Measurements from ENCODE around the gene MSGN1.

The MSGN1 gene

DNA sequence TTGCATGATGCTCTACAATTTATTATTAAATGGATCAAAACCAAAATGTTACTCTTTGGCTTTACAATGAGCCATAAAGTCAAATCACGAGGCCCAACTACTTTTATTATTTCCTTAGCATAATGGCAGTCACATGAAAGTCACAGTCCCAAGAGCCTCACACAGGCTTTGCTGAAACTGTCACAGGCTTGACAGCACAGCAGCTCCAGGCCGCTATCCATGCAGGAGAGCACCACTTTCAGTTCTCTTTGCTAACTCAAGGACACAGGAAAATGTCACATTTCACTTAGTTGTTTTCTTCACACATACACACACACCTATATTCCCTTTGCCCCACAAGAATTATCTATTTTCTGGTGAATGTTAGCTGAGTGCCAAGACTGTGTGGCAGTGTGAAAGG is 11.1 kb upstream of the MSGN1 start:
- no peaks in the 10 kb centered on the region for H3K9me3 ChIP-seq (ENCODE audit: insufficient read depth, low read length)
- H3K9me2 ChIP-seq (replicated peaks; ENCODE audit: insufficient read depth, low read length): no peaks in the 10 kb centered on the region
- H3K9ac ChIP-seq (ENCODE audit: low read length): no peak overlapping the region
- H3K4me3 ChIP-seq (ENCODE audit: insufficient read depth, low read length, poor library complexity, severe bottlenecking): no peak overlapping the region
- no peaks in the 10 kb centered on the region for H3K36me3 ChIP-seq (ENCODE audit: low read length)
- no peaks in the 10 kb centered on the region for H4K20me1 ChIP-seq (ENCODE audit: low read depth, low read length)
- no peak overlapping the region for H2AFZ ChIP-seq (ENCODE audit: low read depth, low read length, severe bottlenecking)
- H3F3A ChIP-seq (ENCODE audit: insufficient read depth): no peaks in the 10 kb centered on the region
- H3K4me2 ChIP-seq (ENCODE audit: low read depth, low read length, poor library complexity, severe bottlenecking): no peak overlapping the region
- TF ChIP-seq, protein P1, sequence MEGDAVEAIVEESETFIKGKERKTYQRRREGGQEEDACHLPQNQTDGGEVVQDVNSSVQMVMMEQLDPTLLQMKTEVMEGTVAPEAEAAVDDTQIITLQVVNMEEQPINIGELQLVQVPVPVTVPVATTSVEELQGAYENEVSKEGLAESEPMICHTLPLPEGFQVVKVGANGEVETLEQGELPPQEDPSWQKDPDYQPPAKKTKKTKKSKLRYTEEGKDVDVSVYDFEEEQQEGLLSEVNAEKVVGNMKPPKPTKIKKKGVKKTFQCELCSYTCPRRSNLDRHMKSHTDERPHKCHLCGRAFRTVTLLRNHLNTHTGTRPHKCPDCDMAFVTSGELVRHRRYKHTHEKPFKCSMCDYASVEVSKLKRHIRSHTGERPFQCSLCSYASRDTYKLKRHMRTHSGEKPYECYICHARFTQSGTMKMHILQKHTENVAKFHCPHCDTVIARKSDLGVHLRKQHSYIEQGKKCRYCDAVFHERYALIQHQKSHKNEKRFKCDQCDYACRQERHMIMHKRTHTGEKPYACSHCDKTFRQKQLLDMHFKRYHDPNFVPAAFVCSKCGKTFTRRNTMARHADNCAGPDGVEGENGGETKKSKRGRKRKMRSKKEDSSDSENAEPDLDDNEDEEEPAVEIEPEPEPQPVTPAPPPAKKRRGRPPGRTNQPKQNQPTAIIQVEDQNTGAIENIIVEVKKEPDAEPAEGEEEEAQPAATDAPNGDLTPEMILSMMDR (IDR thresholded peaks at IDR 0.05; ENCODE audit: insufficient read depth, low read length, poor library complexity, severe bottlenecking): no peak
- no peak for TF ChIP-seq EZH2phosphoT487 (conservative IDR thresholded peaks at IDR 0.05; ENCODE audit: low read length)
- H3K79me2 ChIP-seq (ENCODE audit: insufficient read depth, low read length): no peaks in the 10 kb centered on the region
- H3K27me3 ChIP-seq (ENCODE audit: low read length): no peaks in the 10 kb centered on the region
- H3K27ac ChIP-seq (ENCODE audit: low read depth, low read length): no peak overlapping the region

DNA sequence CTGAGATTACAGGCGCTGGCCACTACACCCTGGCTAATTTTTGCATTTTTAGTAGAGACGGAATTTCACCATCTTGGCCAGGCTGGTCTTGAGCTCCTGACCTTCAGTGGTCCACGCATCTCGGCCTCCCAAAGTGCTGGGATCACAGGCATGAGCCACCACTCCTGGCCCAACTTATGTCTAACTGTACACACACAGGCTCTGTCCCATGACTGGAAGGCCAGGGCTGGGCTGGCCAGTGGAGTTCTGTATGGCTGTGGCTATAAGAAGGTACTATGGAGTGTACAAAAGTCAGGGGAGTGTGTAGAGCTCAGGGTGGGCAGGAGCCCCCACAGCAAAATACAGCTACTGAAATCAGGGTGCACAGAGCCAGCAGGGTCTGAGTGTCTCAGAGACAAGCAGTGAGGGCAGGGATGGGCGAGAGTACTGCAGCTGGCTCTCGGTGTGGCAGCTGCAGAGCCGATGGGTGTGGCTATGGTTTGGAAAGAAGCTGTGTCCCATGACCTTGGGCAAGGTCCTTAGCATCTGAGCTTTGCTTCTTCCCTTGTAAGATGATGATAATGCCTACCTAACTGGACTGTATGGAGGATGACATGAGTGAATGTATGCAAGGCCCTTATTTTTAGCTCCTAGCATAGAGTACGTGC is 10.4 kb upstream of the MSGN1 start:
- H3K27me3 ChIP-seq (ENCODE audit: low read length): no peaks in the 10 kb centered on the region
- H3K4me3 ChIP-seq (ENCODE audit: insufficient read depth, low read length, poor library complexity, severe bottlenecking): no peak overlapping the region
- no peaks in the 10 kb centered on the region for H3K36me3 ChIP-seq (ENCODE audit: low read length)
- H2AFZ ChIP-seq (ENCODE audit: low read depth, low read length, severe bottlenecking): no peak overlapping the region
- no peaks in the 10 kb centered on the region for H3K9me3 ChIP-seq (ENCODE audit: insufficient read depth, low read length)
- no peaks in the 10 kb centered on the region for H4K20me1 ChIP-seq (ENCODE audit: low read depth, low read length)
- no peaks in the 10 kb centered on the region for H3F3A ChIP-seq (ENCODE audit: insufficient read depth)
- H3K79me2 ChIP-seq (ENCODE audit: insufficient read depth, low read length): no peaks in the 10 kb centered on the region
- TF ChIP-seq EZH2phosphoT487 (conservative IDR thresholded peaks at IDR 0.05; ENCODE audit: low read length): no peak
- TF ChIP-seq, protein P1 (IDR thresholded peaks at IDR 0.05; ENCODE audit: insufficient read depth, low read length, poor library complexity, severe bottlenecking): no peak
- H3K4me2 ChIP-seq (ENCODE audit: low read depth, low read length, poor library complexity, severe bottlenecking): no peak overlapping the region
- H3K9ac ChIP-seq (ENCODE audit: low read length): no peak overlapping the region
- H3K27ac ChIP-seq (ENCODE audit: low read depth, low read length): no peak overlapping the region
- no peaks in the 10 kb centered on the region for H3K9me2 ChIP-seq (replicated peaks; ENCODE audit: insufficient read depth, low read length)

DNA sequence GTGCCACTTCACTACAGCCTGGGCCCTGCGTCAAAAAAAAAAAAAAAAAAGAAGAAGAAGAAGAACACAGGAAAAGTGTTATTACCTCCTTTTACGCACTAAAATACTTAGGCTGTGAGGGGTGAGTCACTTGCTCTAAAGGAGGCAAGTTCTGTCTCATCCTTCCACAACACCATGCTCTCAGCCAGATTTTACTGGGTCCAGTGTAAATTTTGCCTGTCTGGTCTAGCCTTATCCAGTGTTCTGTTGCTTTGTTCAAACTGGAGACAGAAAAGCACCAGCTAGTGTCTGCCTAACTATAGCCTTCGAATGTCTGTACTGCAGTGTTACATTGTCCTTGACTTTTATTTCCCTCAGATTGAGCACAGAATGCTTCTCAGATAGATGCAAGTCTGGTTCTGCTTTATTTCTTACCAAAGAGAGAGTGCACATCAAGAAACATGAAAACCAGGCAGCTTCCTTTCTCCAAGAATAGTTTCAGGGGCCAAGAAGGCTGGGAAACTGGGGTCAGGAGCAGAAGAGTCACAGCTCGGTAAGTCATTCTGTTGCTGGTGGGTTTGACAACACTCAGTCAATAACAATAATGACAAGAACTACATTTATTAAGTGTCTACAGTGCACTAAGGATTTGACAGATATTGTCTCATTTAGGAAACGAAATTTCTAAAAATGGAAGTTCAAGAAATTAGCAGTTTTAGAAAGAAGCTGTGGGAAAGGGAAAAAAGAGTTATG is 3.1 kb upstream of the MSGN1 start:
- Histone ChIP-seq H3F3A (ENCODE audit: insufficient read depth) (no peaks in the 10 kb centered on the region), H3K9ac (ENCODE audit: low read length) (no peak overlapping the region), H3K4me3 (ENCODE audit: insufficient read depth, low read length, poor library complexity, severe bottlenecking) (no peak overlapping the region), H3K36me3 (ENCODE audit: low read length) (no peaks in the 10 kb centered on the region), H3K9me3 (ENCODE audit: insufficient read depth, low read length) (no peaks in the 10 kb centered on the region), H3K4me2 (ENCODE audit: low read depth, low read length, poor library complexity, severe bottlenecking) (no peak overlapping the region), H3K9me2 (replicated peaks; ENCODE audit: insufficient read depth, low read length) (no peaks in the 10 kb centered on the region), H3K27ac (ENCODE audit: low read depth, low read length) (no peak overlapping the region), H3K79me2 (ENCODE audit: insufficient read depth, low read length) (no peaks in the 10 kb centered on the region), H4K20me1 (ENCODE audit: low read depth, low read length) (no peaks in the 10 kb centered on the region), H2AFZ (ENCODE audit: low read depth, low read length, severe bottlenecking) (no peak overlapping the region), H3K27me3 (ENCODE audit: low read length) (no peaks in the 10 kb centered on the region)
- TF ChIP-seq, protein P1 (IDR thresholded peaks at IDR 0.05; ENCODE audit: insufficient read depth, low read length, poor library complexity, severe bottlenecking): no peak
- no peak for TF ChIP-seq EZH2phosphoT487 (conservative IDR thresholded peaks at IDR 0.05; ENCODE audit: low read length)
